Activated CD4-positive, alpha-beta T cell treated with anti-CD3 and anti-CD28 coated beads for 48 hours (primary cell): ENCODE data around the gene POLE2.
"Not testable (repeated sequence)": the region's sequence is repeated elsewhere in the genome, so short reads cannot be mapped to it uniquely, and the experiment has no call there.

Experiments used
- DNase-seq: peaks from one replicate; pipeline ENCODE4 v3.0.0-alpha.2; 2020

Gene POLE2

DNA sequence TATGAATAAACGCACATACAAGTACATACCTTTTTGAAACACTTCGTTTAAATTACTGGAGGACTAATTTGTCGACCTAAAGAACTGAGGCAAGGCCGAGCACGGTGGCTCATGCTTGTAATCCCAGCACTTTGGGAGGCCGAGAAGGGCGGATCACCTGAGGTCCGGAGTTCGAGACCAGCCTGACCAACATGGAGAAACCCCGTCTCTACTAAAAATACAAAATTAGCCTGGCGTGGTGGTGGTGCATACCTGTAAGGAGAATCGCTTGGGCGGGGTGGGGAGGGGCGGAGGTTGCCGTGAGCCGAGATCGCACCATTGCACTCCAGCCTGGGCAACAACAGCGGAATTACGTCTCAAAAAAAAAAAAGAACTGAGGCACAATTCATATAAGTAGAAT lies 68.7 kb downstream of the POLE2 start:
- not testable (repeated sequence) for DNase-seq

DNA sequence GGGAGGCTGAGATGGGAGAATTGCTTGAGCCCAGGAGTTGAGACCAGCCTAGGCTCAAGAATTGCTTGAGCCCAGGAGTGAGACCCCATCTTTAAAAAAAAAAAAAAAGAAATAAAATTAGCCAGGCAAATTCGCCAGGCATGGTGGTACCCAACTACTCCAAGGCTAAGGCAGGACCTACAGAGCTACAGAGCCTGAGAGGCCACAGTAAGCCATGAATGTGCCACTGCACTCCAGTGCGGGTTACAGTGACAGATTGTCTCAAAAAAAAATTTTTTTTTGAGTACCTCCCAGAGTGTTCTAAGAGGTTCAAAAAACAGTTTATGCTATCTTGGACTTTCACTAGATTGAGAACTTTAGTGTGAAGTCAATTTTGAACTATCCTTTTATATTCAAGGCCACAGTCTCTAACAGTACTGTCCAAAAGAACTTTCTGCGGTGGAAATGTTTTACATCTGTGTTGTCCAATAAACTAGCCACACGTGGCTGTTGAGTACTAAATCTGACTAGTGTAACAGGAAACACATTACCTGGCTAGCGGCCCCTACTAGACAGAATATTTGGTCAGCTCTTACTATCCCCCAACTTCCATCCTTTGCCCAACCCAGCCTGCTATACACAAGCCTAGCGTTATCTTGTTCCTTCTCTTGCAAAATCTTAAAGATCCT lies 70.0 kb downstream of the POLE2 start:
- no peak for DNase-seq

DNA sequence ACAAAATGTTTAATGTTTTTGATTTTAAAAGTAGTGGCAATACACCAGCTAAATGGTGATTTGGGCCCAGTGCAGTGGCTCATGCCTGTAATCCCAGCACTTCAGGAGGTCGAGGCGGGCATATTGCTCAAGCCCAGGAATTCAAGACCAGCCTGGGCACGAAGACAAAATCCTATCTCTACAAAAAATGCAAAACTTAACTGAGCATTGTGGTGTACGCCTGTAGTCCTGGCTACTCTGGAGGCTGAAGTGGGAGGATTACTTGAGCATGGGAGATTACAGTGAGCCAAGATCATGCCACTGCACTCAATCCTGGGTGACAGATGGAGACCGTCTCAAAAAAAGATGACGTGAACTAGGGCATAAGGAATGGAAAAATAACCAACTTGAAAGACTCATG lies 72.2 kb downstream of the POLE2 start:
- DNase-seq: no peak

DNA sequence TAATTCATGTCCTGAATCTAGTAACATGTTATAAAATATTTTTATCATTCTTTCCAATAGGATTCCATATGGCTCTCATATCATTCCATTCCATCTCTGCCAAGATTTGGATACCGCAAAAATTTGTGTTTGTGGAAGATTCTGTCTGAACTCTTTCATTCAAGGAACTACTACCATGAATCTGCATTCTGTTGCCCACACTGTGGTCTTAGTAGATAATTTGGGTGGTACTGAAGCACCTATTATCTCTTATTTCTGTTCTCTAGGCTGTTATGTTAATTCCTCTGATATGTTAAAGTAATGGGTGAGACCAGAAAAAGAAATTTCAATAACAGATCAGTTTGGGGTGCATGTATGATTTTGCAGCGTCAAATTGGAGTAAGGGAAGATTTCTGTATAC lies 73.8 kb downstream of the POLE2 start:
- no peak for DNase-seq

DNA sequence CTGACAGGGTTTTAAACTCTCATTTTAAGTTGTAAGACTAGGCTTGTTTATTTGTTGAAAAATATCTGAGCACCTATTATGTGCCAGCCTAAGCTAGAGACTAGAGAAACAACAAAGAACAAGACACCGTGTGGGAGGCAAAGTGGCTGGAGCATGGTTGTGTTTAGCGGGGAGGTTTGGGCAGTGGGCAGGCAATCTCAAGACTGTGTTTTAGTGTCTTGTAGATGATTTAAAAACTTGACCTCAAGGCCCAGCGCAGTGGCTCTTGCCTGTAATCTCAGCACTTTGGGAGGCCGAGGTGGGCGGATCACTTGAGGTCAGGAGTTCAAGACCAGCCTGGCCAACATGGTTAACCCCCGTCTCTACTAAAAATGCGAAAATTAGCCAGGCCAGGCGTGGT lies 75.3 kb downstream of the POLE2 start:
- no peak for DNase-seq

DNA sequence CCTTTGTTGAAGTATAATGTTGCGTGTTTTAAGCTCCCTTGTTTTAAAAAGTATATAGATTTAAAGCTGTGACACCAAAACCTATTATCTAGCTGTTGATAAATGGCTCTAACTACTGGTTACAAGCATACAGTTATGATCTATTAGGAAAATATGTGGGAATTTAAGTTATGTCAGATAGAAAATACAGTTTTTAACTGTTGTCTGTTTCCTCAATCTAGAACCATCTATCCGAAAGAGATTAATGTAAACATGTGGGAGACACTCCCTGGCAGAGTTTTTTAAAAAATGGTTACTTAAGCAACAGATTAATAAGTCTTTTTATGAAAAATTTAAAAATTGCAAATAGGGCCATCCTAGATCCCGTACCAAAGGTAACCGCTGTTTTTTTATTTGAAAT lies 75.8 kb downstream of the POLE2 start:
- no peak for DNase-seq

DNA sequence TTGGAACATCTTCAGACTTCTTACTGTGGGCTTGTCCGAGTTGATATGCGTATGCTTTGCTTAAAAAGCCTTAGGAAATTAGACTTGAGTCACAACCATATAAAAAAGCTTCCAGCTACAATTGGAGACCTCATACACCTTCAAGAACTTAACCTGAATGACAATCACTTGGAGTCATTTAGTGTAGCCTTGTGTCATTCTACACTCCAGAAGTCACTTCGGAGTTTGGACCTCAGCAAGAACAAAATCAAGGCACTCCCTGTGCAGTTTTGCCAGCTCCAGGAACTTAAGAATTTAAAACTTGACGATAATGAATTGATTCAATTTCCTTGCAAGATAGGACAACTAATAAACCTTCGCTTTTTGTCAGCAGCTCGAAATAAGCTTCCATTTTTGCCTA lies 80.4 kb downstream of the POLE2 start:
- no peak for DNase-seq

DNA sequence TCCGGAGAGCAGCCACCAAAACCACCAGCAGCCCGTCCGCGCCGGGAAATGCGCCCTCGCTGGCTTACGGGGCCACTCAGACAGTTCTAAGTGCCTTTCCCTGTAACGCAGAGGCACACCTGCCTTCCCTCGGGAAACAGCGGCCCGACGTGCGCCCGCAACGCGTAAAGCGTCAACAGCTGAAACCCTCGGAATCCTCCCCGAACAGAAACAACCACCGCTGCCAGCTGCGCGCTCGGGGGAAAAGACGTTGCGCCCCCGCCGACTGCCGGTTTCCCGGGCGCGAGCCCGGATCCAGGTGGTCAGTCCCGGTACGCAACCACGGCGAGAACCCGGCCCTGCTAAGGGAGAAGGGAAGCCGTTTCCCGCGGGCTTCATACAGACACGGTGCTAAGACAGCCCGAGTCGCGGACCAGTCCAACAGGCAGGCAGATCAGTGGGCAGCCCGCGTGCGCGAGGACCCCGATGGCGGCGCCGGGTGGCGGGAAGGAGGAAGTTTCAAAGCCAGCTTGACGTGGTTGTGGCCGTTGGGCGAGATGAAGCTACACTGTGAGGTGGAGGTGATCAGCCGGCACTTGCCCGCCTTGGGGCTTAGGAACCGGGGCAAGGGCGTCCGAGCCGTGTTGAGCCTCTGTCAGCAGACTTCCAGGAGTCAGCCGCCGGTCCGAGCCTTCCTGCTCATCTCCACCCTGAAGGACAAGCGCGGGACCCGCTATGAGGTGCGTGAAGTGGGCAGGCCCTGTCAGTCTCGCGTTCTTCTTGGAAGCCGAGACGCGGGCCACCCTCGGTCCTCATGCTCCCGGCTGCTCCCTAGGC lies 89.3 kb downstream of the POLE2 start, which contains the start of gene LRR1:
Gene LRR1 (plus strand): TSS at position 456 of the 816 bp plus-strand sequence. CDS start 81 bp downstream, at position 537.
- DNase-seq: peak; percentile 90

DNA sequence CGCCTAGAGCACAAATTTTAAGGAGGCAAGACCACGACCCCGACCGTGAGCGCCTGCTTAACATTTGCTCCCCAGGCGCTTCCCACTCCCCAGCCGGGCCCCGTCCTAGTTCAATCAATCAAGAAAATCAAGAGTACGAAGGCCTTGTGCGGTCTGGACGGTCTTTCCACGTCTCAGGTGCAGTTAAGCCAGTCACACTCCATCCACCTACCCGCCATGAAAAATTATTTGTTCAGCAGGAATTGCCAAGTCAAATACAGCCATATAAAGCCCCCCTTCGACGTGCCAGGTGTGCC lies 89.9 kb downstream of the POLE2 start:
- DNase-seq: no peak

DNA sequence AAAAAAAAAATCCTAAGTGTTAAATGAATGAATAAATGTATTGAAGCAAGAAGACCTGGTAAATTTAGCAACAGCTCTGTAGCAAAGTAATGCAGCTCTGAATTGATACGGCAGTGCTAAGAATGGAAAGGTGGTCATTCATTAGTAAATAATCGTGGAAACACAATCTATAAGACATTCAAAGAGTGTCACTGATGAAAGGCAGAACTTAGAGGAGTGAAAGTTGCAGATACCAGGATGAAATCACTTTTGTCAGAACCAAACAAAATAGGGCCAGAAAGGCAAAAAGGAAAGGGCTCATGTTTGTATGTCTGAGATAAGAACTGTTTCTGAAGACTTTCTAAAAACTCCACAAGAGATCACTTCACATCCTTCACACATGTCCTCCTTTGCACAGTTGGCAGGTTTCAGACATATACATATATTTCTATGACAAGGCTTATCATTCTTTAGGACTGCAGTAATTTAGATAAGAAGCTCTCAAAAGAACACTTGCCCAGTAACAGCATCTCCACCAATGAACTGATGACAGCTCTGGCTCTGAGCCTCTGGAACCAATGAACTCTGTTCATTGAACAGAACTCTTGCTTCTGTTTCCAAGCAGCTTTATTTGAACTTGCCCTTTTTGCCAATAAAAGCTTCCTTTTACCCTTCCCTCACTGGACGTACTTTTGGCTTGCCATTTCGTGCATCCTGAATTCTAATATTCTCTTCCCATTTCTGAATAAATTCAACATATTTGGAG lies 93.5 kb downstream of the POLE2 start:
- DNase-seq: no peak
